ENCODE data around the gene MTCH1.
"Not testable (repeated sequence)": the region's sequence is repeated elsewhere in the genome, so short reads cannot be mapped to it uniquely, and the experiment has no call there.

MTCH1 gene

GRCh38 chr6:36947570-36948351, 38.2 kb downstream of the MTCH1 start:
- peak; percentile 54 for DNase-seq

DNA sequence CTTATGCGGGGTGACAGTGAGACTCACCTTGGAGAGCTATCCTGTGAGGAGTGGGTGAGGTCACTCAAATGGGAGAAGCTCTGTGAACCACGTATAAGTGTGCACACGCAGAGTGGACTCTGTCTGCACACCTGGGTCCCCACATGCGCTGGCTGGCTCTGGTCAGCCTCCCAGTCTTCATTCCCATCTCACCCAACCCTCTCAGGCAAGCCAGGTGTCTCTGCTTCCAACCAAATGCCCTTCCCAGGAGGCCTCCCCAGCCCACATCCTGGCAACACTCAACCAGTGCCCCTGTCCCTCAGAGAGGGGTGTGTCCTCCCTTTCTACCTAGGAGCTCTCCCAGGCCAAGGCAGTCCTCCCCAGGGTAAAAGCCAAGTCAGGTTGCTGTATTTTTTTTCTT, 39.5 kb downstream of the MTCH1 start:
- DNase-seq, result no peak

DNA sequence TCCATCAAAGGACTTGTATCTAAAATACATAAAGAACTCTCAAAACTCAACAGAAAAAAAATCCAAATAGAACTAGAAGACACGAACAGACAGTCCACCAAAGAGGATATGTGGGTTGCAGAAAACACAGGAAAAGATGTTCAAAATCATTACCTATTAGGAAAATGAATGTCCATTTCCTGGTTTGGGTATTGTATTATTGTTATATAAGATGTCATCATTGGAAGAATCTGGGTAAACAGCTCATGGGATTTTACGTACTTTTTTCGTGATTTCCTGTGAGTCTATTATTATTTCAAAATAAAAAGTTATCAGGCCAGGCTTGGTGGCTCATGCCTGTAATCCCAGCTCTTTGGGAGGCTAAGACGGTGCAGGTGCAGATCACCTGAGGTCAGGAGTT, 40.7 kb downstream of the MTCH1 start:
- no peak for DNase-seq

GRCh38 chr6:36944650-36945049, 41.3 kb downstream of the MTCH1 start:
- no peak for DNase-seq

- not testable (repeated sequence) for DNase-seq
These were observed 43.7 kb downstream of the MTCH1 start for GRCh38 chr6:36942329-36942728.

GRCh38 chr6:36941561-36941960, 44.4 kb downstream of the MTCH1 start:
- not testable (repeated sequence) for DNase-seq

DNA sequence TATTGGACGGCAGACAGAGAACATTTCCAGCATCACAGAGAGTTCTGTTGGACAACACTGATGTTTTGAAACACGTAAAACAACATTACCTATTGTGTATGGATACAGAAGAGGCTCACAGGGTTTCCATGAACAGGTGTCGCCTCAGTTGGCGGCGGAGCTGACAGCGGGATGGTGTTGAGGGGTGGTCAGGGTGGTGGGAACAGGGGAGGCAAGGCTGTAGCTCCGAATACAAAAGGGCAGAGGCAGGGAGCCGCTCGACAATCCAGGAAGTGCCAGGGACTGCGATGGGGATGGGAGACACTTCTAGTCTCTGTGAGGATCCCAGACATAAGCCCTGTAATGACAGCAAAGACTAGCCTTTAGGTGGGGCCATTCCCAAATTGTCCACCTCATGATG, 46.0 kb downstream of the MTCH1 start:
- no peak for DNase-seq

DNA sequence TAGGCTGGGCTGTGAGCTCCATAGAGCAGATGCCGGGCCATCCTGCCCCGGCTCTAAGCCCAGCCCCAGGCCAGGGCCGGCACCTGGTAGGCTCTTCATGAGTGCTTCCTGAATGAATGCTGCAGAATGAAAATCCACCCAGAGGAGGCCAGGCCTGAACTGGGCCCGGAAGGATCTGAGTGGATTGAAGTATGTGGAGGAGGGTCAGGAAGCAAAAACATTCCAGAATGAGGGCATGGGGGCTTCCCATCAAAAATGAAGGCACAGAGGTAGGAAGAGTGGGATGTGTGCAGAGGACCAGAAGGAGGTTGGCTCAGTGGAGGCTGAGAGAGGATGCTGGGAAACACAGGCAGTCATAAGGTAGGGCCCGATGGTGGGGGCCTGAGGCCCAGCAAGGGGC, 47.0 kb downstream of the MTCH1 start:
- DNase-seq, result not testable (repeated sequence)

GRCh38 chr6:36938536-36938935, 47.5 kb downstream of the MTCH1 start:
- DNase-seq, result no peak

GRCh38 chr6:36937896-36938295, 48.1 kb downstream of the MTCH1 start:
- no peak for DNase-seq

DNA sequence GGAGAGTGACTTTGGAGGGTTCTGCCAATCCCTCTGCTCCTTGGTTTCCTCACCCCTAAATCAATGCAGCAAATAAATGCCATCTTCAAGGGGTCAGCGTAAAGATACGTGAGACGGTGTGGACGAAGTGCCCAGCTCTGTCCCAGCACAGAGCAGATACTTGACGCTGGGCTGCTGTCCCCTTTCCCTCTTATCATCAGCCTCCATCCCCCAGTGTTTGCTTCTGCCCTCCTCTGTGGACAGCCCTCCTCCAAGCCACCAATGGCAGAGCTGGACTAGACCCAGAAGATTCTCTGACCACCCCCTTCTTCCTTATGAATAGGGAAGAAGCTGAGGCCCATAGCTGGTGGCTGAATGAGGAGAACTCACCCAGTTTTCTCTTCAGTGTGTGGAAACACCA, 49.2 kb downstream of the MTCH1 start:
- no peak for DNase-seq

DNA sequence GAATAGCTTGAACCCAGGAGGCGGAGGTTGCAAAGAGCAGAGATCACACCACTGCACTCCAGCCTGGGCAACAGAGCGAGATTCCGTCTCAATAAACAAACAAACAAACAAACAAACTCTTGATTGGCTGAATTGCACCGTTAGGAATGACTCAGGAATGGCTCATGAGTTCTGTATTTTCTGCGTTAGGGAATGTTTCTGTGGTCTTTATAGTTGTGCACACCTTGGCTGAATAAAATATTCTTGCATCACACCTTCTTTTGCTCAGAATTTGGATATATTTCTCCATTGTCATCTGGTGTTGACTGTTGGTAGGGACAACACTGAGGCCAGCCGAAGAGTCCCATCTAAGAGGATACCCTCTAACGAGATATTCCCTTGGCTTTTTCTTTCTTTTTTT, 51.1 kb downstream of the MTCH1 start:
- DNase-seq, result no peak

DNA sequence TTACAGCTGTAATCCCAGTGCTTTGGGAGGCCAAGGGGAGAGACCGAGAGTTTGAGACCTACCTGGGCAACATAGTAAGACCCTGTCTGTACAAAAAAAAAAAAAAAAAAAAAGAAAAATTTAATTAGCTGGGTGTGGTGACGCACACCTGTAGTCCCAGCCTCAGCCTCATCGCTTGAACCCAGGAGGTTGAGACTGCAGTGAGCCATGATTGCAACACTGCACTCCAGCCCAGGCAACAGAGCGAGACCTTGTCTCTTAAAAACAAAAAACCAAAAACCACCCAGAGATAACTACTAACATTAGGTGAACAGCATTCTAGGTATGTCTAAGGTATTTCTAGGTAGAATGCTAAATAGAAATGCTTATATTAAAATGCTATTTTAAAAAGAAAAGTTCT, 52.5 kb downstream of the MTCH1 start:
- DNase-seq, result no peak

GRCh38 chr6:36933102-36933501, 52.9 kb downstream of the MTCH1 start:
- DNase-seq, result no peak

GRCh38 chr6:36930483-36930882, 55.5 kb downstream of the MTCH1 start:
- DNase-seq, result no peak

GRCh38 chr6:36929607-36930006, 56.4 kb downstream of the MTCH1 start:
- no peak for DNase-seq

GRCh38 chr6:36929152-36929551, 56.8 kb downstream of the MTCH1 start:
- no peak for DNase-seq

DNA sequence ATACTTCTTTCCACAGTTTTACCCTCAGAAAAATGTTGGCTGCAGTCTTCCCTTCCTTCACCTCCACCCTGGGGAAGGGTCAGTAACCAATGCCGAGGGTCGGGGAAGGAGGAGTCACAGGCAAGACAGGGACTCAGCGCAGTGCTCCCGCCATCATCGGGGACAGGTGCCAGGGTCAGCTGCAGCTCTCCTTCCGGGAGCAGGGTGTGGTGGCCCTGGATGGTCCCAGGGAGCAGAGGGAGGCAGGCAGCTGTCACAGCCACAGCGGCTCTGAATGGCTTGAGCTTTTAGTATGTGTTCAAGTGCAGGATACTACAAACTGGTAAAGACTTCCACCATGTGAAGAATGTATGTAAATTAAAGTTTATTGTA, 57.5 kb downstream of the MTCH1 start:
- DNase-seq, result no peak

DNA sequence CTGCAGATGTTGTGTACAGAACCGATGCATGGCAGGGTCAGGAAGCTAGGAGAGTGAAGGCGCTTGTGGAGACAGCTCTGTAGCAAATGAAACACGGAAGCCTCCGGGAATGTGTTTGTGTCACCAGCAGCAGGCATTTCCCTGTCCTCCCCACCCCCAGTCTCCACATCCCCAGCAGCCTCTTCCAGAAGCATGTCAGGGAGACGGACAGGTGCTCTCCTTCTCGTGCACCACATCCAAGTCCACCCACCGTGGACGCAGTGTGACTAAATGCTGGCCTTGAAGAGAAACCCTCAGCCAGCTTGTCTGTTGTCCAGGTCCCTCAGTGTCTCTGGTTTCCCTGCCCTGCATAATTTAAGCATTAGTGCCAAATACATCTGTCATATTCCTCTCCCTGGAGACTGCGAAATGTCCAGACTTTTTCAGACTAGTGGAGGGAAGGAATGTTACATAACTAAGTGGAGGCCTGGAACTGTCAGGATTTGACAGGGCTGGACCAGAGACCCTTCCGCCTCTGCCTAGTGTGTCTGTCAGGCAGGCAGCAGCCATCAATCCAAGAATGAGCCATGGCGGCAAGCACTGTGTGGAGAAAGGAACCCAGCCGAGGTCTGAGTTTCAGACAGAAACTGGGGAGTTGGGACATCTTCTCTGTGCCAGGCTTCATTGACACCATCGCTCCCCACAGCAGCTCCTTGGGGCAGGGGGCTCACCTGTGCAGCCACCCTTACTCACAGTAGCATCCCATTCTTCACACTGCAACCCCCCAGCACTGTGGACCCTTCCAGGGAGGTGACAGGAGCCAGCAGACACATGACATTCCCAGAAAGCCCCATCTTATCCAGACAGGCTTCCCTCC, 58.1 kb downstream of the MTCH1 start:
- DNase-seq, result no peak

DNA sequence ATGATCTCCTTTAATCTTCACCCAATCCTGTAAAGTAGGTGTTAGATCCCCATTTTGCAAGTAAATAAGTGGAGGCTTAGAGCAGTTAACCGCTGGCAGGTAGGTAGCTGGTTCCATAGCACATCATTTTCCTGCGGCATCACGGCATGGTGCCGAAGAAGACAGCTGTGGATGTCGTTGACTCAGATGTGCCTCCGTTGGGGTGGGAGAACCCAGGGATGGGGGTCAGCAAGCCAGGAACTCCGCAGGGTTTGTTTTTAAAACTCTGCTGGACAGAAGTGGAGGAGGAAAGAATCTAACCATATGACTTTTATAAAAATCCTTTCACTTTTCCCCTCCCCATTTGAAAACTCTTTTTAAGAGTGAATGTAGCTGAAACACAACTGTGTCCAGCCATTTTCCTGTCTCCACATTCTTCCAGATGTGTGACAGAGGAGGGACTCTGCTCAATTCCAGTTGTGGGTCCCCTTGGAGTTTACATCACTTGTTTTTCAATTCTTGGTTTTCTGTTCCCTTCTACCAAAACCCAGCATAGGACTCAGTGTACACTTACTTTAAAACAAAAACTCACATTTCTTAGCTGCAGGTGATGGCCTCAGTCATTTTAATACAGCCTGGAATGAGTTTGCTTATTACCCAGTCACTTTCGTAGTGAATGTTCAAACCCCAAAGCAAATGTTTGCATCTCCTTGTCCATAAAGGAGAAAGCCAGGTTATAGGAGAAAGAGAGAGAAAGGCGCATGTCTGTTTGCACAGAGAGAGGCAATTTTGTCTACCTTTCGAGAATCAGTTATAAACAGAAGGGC, 59.1 kb downstream of the MTCH1 start:
- DNase-seq, result peak; percentile 58

DNA sequence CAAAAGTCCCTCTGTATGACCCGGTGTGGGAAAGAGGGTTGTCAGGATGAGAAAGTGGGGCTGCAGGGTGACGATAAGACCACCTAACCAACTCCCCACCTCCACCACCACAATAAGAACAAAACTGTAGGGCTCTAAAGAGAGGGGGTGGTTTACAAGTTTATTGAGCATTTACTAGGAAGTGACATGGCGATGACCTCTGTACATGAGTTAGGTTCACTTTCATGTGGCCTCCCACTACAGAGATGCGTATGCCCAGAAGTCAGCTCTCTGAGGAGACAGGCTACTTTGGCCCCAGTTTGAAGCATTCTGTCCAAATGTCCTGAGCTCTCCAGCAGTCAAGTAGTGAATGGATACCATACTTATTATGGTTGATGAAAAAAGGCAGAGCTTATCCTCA, 60.2 kb downstream of the MTCH1 start:
- DNase-seq, result peak; percentile 52

DNA sequence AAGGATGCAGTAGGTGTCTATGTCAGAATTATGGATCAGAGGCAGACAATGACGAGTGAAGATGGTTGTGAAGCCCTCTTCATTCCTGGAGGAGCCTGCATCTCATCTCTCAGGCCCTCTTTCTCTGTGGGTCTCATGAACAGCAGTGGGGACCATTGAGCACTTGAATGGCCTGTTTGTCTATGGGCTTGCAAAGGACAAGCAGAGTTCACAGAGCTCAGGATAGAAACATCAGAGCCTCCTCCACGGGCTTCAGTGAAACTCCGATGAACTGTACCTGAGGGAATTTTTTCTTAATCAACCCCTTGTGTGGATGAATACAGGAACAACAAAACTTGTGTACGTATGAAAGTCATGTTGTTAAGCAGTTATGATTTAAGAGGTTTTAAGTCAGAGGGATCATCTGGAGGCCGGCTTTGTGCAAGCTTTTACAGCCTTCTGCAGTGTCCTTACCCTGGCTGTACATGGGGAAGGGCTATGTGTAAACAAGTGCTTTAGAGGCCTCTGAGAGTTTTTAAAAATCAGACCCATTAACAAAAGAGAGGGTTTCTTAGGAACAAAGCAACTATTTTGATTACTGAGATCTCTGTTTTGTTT, 61.1 kb downstream of the MTCH1 start:
- DNase-seq, result no peak

DNA sequence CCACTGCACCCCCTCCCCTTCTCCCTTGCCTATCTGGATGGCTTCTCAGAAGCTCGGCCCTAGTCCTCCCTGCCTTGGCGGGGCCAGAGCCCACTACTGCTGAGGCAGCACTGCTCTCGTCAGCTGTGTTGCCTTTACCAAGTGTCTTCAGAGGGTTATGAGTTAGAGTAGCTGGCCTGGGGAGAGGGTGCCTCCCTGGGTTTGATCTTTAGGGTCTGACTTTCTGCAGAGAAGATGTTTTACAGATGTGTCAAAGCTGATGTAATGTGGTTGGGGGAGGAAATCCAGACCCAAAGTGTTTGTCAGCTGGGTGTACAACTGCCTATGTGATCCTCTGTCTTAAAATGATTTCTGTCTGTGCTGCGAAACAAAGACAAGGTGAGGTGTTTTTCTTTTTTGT, 61.9 kb downstream of the MTCH1 start:
- peak; percentile 28 for DNase-seq

All from activated CD4-positive, alpha-beta T cell treated with anti-CD3 and anti-CD28 coated beads, Interleukin-10, Interleukin-2, amounts not matched to agents 100 ng/mL and 50 ng/mL, durations not matched to agents 16 hours and 8 hours (primary cell).